Kidney epithelial cell (primary cell): ENCODE results near the gene NRIP3. TPM values are rescaled to one million over a fixed set of nuclear protein-coding genes. Genes with fewer than 3 reads are reported as not detected.

Experiments
- DNase-seq: peaks from one replicate; pipeline ENCODE4 v3.0.0-alpha.2; 2010; ENCODE audit warnings: low read depth
- H3K27me3 ChIP-seq: 2 replicates; pipeline ENCODE4 v1.6.0; 2011; ENCODE audit warnings: low read length; ENCODE audit not compliant: control insufficient read depth, insufficient read depth
- H3K36me3 ChIP-seq: 2 replicates; pipeline ENCODE4 v1.5.1; 2011; ENCODE audit warnings: low read length; ENCODE audit not compliant: control insufficient read depth, insufficient read depth
- H3K4me3 ChIP-seq: 2 replicates; pipeline ENCODE4 v1.5.1; 2011; ENCODE audit warnings: low read depth, mild to moderate bottlenecking, control low read depth, low read length
- total RNA-seq: library from RNA; depleted of rRNA; stranded (reverse); fragments of >200 nt; gene quantifications from 2 replicates; pipeline ENCODE4 v1.2.3, GENCODE V29; 2015
- TF ChIP-seq, protein P1 (sequence below): IDR thresholded peaks from 2 replicates; pipeline ENCODE4 v1.5.1; 2011; ENCODE audit warnings: mild to moderate bottlenecking, moderate library complexity, low read length, control low read depth, inconsistent platforms; ENCODE audit not compliant: insufficient read depth, poor library complexity, severe bottlenecking

The NRIP3 gene
- total RNA-seq, 1 donor from 2014 or later: 20.5 TPM

DNA sequence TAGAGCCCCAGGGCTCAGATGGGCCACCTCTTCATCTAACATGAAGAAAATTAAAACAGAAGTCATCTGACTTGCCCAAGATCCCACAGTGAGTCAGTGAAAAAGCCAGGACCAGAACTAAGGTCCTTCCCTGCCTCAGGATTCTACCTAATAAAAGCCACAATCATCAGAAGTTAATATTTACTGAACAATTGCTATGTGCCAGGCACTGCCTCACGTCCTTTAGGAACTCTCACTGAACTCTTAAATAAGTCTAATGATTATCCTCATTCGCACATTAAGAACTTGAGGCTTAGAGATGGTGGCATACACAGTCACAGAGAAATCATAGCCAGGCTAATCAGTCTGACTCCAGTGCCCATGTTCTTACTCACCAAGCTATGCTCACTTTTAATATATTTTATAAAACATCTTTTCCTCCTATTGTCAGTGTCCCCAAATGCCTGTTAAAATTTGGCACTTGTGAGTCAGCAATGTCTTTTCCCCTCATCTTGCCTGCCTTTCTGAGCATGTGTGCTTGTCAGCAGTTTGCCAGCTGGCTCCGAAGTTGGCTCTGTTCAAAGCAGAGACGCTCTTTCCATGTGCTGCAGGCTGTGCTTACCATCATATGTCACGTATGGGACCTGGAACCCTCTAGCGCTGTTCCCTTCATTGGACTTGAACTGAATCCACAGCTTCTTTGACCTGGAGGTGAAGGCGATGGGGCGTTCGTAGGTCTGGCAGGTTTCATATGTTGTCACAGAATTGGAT is 21.5 kb upstream of the NRIP3 start:
- no peak overlapping the region for H3K4me3 ChIP-seq
- H3K27me3 ChIP-seq: no peaks in the 10 kb centered on the region
- H3K36me3 ChIP-seq: no peaks in the 10 kb centered on the region
- TF ChIP-seq, protein P1, sequence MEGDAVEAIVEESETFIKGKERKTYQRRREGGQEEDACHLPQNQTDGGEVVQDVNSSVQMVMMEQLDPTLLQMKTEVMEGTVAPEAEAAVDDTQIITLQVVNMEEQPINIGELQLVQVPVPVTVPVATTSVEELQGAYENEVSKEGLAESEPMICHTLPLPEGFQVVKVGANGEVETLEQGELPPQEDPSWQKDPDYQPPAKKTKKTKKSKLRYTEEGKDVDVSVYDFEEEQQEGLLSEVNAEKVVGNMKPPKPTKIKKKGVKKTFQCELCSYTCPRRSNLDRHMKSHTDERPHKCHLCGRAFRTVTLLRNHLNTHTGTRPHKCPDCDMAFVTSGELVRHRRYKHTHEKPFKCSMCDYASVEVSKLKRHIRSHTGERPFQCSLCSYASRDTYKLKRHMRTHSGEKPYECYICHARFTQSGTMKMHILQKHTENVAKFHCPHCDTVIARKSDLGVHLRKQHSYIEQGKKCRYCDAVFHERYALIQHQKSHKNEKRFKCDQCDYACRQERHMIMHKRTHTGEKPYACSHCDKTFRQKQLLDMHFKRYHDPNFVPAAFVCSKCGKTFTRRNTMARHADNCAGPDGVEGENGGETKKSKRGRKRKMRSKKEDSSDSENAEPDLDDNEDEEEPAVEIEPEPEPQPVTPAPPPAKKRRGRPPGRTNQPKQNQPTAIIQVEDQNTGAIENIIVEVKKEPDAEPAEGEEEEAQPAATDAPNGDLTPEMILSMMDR: no peak
- DNase-seq: no peak

DNA sequence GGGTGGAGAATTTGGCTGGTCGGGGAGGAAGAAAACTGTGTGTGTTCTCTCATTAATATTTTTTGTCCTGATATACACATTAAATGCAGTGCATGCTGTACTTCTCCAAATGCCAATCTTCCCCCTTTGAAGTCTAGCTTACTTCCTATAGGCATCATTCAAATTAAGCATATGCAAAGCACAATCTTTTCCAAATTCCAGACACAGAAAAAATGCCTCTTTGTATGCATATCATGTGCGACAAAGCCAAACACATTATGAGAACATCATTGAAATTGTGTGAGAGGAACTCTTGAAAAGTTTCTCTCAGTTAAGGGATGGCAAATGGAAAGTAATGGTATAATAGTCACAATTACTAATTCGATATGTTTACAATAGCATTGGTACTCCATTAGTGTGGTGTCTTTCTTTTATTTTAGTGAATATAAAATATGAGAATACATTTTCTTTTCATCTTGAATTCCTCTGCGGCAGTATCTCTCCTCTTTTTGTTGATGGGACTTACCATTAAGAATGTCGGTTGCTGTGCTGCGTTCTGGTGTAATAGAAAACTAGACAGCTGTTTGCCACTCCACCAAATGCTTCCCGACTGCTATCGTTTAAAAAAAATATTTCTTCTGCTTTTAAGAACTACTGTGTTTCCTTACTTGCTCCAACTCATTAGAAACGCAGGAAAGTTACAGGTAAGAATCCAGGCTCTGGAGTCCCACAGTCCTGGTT is 19.3 kb upstream of the NRIP3 start:
- DNase-seq: no peak
- TF ChIP-seq, protein P1: no peak
- H3K27me3 ChIP-seq: no peaks in the 10 kb centered on the region
- no peaks in the 10 kb centered on the region for H3K36me3 ChIP-seq
- no peak overlapping the region for H3K4me3 ChIP-seq

DNA sequence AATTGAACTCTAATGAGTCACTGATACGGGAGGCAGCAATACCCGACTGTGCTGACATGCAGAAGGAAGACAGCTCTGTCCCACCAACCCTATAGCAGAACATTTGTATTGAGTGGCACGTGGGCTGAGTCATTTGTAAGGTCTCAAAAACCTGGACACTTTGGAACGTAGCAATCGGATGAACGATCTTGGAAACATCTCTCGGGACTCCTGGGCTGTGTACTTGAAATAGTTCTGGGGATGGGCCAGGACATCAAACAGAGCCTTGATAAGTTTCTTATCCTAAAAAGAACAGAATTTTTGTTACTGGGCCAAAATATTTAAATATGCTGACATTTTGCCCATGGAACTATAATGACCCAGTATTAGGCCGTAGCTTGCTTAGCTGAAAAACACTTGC is 17.1 kb upstream of the NRIP3 start:
- no peaks in the 10 kb centered on the region for H3K36me3 ChIP-seq
- no peak overlapping the region for H3K4me3 ChIP-seq
- no peaks in the 10 kb centered on the region for H3K27me3 ChIP-seq
- TF ChIP-seq, protein P1: no peak
- no peak for DNase-seq

DNA sequence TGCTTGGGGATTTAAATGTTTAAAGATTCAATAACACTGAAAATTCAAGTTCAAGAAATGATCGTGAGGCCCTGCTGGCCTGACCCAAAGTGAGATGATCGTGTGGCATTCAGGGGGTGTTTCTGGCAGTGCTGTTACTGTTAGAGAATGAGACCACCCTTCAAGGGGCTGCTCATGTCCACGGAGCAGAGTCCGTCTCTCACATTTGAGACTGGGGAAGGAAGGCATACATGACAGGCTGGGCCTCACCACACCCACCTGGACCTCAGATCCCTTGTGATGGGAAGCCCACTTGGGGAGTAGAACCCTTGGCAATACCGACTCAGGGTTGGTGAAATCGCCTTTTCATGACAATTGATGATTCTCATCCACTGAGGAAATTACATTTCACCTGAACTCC is 16.1 kb upstream of the NRIP3 start:
- H3K27me3 ChIP-seq: no peaks in the 10 kb centered on the region
- TF ChIP-seq, protein P1: no peak
- no peak overlapping the region for H3K4me3 ChIP-seq
- H3K36me3 ChIP-seq: no peaks in the 10 kb centered on the region
- DNase-seq: no peak

DNA sequence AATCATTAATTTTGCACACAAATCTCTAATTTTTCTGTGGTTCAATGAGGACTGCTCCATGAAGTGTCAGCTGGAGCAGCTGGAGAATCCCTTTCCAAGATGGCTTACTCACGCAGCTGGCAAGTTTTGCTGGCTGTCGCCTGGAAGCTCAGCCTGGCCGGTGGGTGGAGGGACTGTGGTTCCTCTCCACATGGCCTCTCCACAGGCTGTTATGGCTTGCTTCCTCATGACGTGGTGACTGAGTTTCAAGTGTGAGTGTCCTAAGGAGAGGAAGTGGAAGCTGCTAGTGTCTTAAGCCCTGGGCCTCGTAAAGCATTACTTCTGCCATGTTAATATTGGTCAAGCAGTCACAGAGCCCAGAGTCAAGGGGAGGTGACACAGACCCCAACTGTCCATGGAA is 14.0 kb upstream of the NRIP3 start:
- H3K27me3 ChIP-seq: no peaks in the 10 kb centered on the region
- H3K36me3 ChIP-seq: no peaks in the 10 kb centered on the region
- no peak overlapping the region for H3K4me3 ChIP-seq
- TF ChIP-seq, protein P1: no peak
- DNase-seq: no peak
